IPS-18c (cell line): ENCODE results near the gene ULK3.

Source experiments
- H3K4me3 ChIP-seq: 2 replicates; pipeline ENCODE4 v1.7.0; 2013; ENCODE audit warnings: low read depth, mild to moderate bottlenecking, low read length, moderate library complexity; ENCODE audit not compliant: insufficient read depth
- H3K9me3 ChIP-seq: one replicate; pipeline ENCODE4 v1.6.1; 2013; ENCODE audit warnings: mild to moderate bottlenecking, low read length, moderate library complexity; ENCODE audit not compliant: control insufficient read depth, insufficient read depth

ULK3 gene

DNA sequence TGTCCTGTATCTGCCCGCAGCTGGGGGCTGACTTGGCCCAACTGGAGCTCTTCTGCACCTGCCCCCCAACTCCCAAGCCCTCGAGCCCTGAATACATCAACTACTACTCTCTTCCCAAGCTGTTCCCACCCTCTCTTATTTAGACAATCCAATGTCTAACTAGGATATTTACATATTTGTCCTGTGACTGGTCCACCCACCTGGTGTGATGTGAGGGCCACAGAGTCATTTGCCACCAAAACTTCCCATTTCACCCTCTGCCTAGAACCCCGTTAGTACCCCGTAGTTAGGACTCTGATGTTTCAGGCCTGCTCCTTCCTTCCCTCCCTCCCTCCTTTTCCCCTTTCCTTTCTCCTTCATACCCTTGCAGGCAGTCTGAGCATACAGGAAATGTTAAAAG lies 10.1 kb downstream of the ULK3 start:
- no peak overlapping the region for H3K4me3 ChIP-seq

DNA sequence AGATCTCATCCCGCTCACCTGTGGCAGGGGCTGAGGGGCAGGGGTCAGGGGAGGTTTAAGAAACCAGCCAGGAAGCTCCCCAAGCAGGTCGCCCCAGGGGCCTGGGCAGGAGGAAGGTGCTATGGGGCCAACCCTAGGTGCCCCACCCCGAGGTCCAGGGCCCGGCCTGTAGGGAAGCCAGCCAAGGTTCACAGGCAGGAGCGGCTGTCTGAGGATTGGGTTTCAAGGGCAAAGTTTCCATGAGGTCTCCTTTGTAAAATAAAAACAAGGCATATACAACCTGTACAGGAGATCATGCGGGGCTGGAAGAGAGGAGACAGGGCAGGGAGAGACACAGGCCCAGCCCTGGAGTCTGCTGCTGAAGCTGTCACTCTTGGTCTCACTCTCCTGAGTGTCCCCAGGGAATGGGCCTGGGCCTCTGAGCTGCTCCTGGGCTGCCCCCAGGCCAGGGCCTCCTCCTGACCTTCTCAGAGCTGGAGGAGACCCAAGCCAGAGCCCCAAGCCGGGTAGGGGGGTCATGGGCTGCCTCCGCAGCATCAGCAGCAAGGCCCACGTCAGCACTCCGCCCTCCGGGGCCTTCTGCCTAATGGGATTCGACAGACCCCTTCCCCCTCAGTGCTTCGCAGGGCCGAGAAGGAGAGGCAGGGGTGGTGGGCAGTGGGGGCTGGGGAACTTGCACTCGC lies 11.0 kb downstream of the ULK3 start:
- Histone ChIP-seq H3K4me3 (no peak overlapping the region), H3K9me3 (no peaks in the 10 kb centered on the region)

More for the DNA sequence above, 10.1 kb downstream of the ULK3 start:
- no peaks in the 10 kb centered on the region for H3K9me3 ChIP-seq

DNA sequence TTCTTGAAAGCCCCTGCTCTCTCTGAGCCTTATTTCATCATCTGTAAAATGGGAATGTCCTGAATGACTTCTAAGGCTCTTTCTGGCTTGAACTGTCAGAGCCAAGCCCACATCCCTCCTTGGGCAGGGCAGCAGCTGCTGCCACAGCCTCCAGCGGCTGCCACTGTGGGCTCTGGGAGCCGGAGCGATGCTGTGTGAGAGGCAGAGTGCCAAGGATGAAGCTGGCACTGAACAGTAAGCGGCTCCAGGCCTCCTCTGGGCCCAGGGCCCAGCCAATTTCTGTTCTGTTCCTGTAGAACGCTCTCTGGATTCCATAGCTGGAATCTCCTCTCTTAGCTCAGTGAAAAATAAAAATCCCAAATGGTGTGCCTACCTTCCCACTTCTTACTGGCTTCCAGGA lies 12.1 kb downstream of the ULK3 start:
- no peak overlapping the region for H3K4me3 ChIP-seq
- H3K9me3 ChIP-seq: no peaks in the 10 kb centered on the region

DNA sequence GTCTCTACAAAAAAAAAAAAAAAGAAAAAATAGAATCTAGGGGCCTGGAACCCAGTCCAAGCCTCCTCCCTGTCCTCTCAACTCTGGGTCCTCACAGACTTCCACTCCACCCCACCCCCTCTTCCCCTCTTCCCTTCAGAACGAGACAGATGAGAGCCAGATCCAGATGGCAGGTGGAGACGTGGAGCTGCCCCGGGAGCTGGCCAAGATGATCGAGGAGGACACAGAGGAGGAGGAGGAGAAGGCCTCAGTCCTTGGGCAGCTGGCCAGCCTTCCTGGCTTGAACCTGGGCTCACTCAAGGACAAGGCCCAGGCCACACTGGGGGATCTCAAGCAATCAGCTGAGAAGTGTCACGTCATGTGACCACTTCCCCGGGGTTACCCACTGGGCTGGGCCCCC lies 13.0 kb downstream of the ULK3 start:
- no peak overlapping the region for H3K4me3 ChIP-seq
- H3K9me3 ChIP-seq: no peaks in the 10 kb centered on the region

DNA sequence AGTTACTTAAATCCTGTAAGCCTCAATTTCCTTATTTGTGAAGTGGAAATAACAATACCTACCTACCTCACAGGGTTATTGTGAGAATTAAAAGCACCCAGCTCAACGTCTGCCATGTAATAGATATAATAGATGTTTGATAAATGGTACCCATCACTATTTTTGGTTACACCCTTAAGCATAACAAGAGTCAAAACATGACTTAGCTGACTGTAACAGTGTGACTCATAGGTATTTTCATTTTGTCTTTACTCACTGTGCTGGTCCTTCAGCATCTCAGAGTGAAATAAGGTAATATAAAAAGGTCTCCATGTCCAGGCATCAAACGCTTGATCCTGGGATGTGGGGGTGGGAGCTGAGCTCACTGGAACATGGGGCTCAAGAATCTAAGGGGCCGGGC lies 13.5 kb downstream of the ULK3 start:
- H3K9me3 ChIP-seq: no peaks in the 10 kb centered on the region

DNA sequence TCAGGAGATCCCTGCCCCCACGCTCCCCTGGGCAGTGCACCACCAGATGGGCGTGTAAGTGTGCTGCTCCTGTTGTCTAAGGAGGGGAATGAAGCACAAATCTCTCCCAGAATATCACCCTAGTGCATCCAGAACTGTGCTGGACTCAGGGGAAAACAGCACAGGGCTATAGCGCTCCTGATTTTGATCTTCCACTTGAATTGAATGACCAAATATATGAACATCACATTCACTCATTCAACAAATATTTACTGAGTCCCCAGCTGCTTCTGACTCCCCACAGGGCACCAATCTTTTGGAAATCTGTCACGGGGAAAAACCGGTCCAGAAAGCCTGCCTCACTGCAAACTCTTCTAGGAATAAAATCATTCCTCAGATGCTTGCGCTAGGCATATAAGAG lies 14.1 kb downstream of the ULK3 start:
- H3K9me3 ChIP-seq: no peaks in the 10 kb centered on the region
- H3K4me3 ChIP-seq: no peak overlapping the region

More for the DNA sequence above, 13.5 kb downstream of the ULK3 start:
- H3K4me3 ChIP-seq: no peak overlapping the region

DNA sequence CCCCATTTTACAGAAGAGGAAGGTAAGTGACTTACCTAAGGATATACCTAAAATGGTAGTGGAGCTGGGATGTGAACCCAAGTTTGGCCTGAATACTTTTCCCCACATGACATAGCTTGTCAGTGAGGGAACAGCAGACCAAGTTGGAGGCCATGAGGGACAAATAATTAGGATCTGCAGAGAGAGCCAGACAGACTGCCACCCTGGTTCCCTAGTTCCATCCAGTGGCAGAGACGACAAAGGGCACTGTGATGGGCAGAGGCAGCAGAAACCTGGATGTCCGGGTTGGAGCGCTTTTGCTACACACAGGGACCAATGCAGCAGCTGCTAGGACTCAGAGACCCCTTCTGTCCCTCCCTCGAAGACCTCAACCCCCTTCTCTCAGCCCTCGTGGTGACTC lies 15.3 kb downstream of the ULK3 start:
- Histone ChIP-seq H3K4me3 (no peak overlapping the region), H3K9me3 (no peaks in the 10 kb centered on the region)

DNA sequence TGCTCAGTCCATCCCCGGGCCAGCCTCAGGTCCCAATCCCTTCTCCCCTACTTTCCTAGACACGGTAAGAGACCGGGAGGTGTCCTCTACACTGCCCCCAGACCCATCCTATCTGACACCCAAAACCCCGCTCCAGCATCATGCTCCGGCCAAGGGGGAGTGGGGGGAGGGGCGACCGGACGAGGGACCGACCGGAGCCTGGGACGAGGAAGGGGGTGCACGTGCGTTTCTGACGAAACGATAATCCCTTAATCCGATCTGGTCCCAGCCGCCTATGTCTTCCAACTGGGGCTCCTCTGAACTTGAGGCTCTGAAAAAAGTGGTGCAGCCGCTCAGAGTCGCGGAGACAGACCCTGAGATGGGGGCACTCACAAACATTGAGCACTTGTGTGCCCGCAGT lies 16.0 kb downstream of the ULK3 start:
- H3K4me3 ChIP-seq: peak overlapping the region; percentile 9; the same call in 1 of the 2 replicates
- H3K9me3 ChIP-seq: no peaks in the 10 kb centered on the region

DNA sequence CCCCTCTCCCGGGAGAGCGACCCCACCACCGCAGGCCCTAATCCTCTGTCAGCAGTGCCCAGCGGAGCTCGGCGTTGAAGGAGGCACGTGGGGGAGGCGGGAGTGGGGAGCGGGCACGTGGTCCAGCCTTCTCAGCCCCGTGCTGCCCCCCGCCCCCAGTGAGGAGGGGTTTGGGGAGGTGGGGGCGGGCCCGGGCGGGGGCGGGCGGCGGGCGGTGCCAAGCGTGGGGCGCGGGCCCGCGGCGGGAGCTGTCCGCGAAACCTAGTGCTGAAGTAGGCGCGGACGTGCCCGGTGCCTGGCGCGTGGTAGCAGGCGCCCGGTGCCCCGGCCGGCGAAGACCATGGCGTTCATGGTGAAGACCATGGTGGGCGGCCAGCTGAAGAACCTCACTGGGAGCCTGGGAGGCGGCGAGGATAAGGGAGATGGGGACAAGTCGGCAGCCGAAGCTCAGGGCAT lies 16.6 kb downstream of the ULK3 start, which contains the start of gene CPLX3:
TSS of gene CPLX3 (plus strand) at position 264 of the 456 bp plus-strand sequence. CDS start at position 341, 77 bp downstream.
- peak within 1 kb of the TSS; percentile 9; the same call in 1 of the 2 replicates for H3K4me3 ChIP-seq
- H3K9me3 ChIP-seq: no peaks in the 10 kb centered on the region

DNA sequence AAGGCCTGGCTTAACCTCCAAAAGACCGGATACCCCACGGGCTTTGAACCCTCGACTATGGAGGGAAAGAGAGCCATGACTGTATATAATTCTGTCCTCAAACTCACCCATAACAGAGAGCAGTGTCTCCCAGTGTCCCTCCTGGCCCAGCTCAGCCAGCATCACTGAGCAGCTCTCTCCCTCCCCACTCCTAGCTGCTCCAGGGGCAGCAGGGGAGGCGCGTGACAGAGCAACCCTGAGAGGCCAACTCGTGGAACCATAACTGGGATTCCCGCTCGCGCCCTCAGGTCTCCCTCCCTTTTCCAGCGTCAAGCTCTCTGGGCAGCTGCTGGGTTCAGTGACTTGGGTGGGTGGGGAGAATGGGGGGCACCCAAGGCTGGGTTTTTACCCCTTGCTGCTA lies 17.1 kb downstream of the ULK3 start:
- no peaks in the 10 kb centered on the region for H3K9me3 ChIP-seq
- no peak overlapping the region for H3K4me3 ChIP-seq

DNA sequence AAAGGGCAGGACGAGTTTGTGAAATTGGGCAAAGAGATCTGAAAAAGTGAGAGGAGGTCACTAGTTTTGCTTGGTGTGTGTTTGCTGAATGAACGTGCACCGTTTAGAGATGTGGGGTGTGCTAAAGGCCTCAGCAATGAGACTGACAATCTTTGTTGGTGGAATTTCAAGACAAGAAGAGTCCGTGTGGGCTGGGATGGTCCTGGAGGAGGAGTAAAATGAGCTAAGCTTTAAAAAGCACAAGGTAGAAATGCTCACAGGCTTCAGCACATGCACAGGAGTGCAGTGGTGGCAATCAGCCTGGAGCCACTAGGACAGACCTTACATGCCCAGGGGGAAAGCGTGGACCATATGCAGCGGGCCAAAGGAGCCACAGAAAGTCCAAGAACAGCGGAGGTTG lies 18.0 kb downstream of the ULK3 start:
- H3K4me3 ChIP-seq: no peak overlapping the region
- H3K9me3 ChIP-seq: no peaks in the 10 kb centered on the region

DNA sequence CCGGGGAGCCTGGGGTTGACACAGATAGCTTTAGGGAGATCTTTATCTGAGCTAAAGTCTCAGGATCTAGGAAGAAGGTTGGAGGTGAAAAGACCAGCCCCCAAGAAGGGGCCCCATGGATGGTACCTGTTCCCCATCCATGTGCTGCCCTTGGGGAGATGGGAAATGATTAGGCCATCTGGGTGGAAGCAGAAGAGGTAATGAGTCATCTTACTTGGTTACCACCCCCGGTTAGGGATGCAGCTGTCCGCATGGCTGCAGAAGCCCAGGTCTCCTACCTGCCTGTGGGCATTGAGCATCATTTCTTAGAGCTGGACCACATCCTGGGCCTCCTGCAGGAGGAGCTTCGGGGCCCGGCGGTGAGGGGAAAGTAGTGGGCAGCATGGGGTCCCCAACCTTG lies 19.6 kb downstream of the ULK3 start:
- Histone ChIP-seq H3K9me3 (peaks cover 2% of the 10 kb centered on the region), H3K4me3 (no peak overlapping the region)

DNA sequence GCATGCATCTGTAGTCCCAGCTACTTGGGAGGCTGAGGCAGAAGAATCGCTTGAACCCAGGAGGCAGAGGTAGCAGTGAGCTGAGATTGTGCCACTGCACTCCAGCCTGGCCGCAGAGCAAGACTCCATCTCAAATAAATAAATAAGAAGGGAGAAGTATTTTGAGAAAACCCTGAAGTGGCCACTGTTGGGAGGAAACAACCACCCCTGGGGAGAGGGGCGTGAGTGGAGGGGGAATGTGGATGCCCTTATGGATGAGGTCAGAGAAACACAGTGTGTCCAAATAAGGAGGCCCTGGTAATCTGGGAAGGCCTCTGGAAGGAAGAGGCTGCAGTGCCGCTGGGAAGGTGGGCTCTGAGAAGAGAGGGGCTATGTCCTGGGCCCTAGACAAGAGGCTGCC lies 20.7 kb downstream of the ULK3 start:
- Histone ChIP-seq H3K9me3 (peaks cover 2% of the 10 kb centered on the region), H3K4me3 (no peak overlapping the region)

DNA sequence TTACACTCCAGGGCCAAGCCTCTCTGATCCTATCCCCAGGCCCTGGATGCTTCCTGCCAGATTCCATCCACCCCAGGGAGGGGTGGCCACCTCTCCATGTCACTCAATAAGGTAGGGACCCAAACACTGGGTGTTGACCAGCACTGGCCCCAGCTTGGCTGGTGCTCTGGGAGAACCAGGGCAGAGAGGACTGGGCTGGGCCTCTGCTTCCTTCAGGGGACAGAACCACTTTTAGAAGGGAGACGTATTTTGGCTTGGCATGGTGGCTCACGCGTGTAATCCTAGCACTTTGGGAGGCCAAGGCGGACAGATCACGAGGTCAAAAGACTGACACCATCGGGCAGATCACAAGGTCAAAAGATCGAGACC lies 21.2 kb downstream of the ULK3 start:
- peaks cover 2% of the 10 kb centered on the region for H3K9me3 ChIP-seq
- no peak overlapping the region for H3K4me3 ChIP-seq

DNA sequence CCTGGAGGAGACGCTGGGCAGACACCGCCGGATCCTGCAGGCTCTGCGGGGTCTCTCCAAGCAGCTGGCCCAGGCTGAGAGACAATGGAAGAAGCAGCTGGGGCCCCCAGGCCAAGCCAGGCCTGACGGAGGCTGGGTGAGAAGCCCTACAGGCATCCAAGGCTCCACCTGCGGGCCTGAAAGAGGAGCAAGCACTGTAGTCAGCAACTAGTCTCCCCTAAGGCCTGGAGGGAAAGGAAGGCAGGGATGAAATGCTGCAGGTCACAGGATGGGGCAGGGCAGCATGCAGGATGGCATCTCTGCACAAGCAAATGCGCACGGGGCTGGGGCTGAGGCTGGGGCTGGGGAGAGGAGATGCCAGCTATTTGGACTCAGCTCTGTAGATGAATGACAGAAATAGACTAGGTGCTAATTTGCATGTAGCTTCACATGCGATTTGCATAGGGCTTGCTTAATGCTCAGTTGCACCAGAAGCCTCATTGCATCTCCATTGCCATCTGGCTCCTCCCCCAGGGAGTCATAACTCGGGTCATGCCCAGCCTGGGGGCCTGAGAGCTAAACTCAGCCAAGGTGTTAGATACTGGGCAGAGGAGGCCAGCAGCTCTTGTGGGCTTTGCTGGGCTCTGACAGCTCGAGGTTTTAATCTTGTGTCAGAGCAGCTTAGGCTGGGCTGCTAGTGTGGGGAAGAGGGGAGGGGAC lies 21.7 kb downstream of the ULK3 start:
- H3K9me3 ChIP-seq: peaks cover 2% of the 10 kb centered on the region
- H3K4me3 ChIP-seq: no peak overlapping the region

DNA sequence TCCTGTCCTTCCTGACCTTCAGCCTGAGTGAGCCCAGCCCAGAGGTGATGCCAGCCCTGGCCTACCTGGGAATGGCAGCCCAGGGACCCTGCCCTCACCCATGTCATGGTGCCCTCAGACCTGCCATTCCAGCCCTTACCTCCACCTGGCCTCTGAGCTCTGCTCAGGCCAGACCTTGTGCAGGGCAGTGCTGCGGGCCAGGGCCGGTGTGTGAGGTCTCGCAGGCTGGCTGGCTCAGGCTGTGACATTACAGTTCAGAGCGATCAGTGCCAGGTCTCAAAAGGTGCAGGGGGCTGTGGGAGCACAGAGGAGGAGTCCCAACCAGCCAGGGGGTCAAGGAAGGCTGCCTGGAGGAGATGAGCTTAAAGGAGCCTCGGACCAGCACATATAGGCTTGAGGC lies 22.9 kb downstream of the ULK3 start:
- Histone ChIP-seq H3K9me3 (peaks cover 2% of the 10 kb centered on the region), H3K4me3 (no peak overlapping the region)

DNA sequence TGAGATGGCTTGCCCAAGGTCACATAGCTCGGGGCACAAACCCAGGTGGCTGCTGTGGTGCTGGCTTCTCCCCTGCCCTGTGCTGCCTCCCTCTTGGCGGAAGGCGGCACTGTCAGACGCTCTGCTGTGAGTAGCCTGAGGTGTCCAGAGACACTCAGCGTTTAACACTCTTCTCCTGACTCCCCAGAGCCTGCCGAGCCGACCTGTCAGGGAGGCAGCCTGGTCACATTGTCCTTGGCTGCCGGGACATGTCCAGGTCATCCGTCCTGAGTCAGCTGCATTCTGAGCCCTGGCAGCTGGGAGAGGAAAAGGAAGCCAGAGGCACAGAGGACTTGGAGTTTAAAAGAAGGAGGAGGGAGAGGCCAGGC lies 25.6 kb downstream of the ULK3 start:
- H3K9me3 ChIP-seq: peaks cover 2% of the 10 kb centered on the region
- no peak overlapping the region for H3K4me3 ChIP-seq

DNA sequence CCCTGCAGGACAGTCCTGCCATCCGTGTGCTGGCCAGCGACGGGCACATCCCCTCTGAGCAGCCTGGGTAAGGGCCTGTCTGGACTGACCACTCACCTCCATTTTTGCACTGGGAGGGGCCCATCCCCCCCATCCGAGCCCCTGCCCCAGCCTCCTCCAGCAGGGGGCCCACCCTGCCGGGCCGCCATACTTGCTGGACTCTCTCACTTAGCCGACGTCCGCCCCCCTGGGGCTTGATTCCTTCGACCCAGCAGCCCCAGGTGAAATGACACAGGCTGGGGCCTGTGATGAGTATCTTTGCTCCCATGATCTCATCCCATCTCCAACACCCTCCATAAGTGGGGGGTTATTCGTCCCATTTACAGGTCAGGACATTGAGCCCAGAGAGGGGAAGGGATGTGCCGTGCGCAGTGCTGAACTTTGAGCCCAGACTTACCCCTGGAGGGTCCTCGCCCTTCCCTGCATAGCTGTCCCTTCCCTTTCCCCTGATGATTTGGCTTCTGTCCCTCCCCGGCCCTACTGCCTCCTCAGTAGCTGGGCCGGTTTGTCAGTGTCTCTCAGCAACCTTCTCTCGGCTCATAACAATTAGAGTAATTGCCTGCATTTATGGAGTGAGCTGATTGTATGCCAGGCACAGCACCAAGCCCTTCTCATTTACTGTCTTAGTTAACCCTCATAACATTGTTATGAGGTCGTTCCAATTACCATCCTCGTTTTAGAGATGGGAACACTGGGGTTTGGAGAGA lies 26.2 kb downstream of the ULK3 start:
- H3K9me3 ChIP-seq: peaks cover 2% of the 10 kb centered on the region
- no peak overlapping the region for H3K4me3 ChIP-seq
